Endometrial microvascular endothelial cells (primary cell): ENCODE measurements around the gene DRICH1. TPM values are rescaled to one million over a fixed set of nuclear protein-coding genes. Genes with fewer than 3 reads are reported as not detected.
"Not testable (repeated sequence)": the region's sequence is repeated elsewhere in the genome, so short reads cannot be mapped to it uniquely, and the experiment has no call there.

Experiments used
- in situ Hi-C: cut with HindIII; loops from 2 replicates; pipeline ENCODE4 v1.10.0; 2017; ENCODE audit warnings: low sequenced_read_pairs, low pct_unique_long_range_greater_than_20kb; ENCODE audit errors: inconsistent ontology term
- total RNA-seq: library from RNA; depleted of rRNA; stranded (reverse); fragments of >200 nt; gene quantifications from one replicate; pipeline ENCODE4 v1.2.3, GENCODE V29; 2015; ENCODE audit errors: inconsistent ontology term

The DRICH1 gene
- total RNA-seq, 1 donor from 2014 or later: not detected

GRCh38 chr22:23575601-23576000 is 56.5 kb downstream of the DRICH1 start:
- in situ Hi-C loops: loop anchor here (25.0 kb wide), 1 partner anchor 1862 kb away; no protein-coding TSS in a partner anchor

DNA sequence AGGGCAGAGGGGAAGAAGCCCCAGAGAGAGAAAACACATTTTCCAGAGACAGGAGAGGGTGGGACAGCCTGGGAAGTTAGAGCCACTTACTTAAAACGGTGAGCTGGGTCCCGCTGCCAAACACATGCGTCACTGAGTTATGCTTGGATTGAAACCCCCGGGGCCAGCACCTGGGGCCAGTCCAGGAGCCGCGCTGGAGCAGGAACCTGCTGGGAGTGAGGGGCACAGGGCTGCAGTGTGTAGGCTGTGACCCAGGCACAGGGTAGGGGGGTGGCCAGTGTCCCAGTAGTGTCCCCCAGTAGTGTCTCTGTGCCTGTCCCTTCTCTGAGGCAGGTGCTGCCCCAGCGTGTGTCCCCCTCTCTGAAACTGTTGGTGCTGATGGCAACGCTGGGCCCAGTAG is 57.2 kb downstream of the DRICH1 start:
- in situ Hi-C loops: loop anchor here (25.0 kb wide), 1 partner anchor 1862 kb away; no protein-coding TSS in a partner anchor

- in situ Hi-C loops: no loop called here
Observed at GRCh38 chr22:23574371-23574811, 57.7 kb downstream of the DRICH1 start.

- in situ Hi-C loops: not testable (repeated sequence)
Observed at GRCh38 chr22:23573701-23574235, 58.4 kb downstream of the DRICH1 start.

GRCh38 chr22:23573106-23573505 is 59.0 kb downstream of the DRICH1 start:
- in situ Hi-C loops: not testable (repeated sequence)

- in situ Hi-C loops: no loop called here
Observed at GRCh38 chr22:23571486-23571885, 60.6 kb downstream of the DRICH1 start.

DNA sequence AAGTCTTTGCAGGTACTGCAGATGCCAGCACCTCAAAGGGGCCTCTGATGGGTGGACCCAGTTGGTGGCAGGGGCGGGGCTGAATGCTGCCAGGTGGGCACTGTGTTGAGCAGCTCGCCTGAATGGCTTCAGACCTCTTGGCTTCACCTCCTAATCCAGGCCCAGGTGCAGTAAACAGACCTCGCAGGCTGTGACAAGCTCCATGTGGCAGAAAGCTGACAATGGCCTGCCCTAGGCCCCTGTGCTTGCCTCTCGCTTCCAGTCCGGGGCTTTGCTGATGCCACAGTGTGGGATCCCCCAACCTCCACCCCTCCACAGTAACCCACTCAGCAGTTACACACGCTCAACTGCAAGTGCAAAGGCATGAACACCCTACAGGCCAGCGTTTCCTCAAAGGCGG is 61.4 kb downstream of the DRICH1 start:
- in situ Hi-C loops: no loop called here

DNA sequence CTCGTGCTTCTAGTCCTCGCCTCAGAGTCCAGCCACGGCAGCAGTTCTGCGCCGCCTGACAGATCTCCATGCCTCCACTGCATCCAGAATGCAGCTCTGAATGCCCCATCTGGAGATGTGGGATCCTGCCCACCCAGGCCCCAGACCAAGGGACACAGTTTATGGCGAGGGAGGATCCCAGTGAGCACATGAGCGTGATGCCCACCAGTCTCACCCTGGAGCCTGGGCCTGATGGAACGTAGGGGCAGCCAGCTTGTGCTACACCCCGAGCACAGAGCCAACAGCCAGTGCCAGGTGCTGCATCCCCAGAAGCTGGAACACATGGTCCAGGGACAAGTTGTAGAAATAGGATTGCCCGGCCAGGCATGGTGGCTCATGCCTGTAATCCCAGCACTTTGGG is 62.4 kb downstream of the DRICH1 start:
- in situ Hi-C loops: no loop called here

GRCh38 chr22:23569291-23569690 is 62.8 kb downstream of the DRICH1 start:
- in situ Hi-C loops: no loop called here

GRCh38 chr22:23566705-23567475 is 65.2 kb downstream of the DRICH1 start:
- in situ Hi-C loops: no loop called here

GRCh38 chr22:23565915-23566704 is 66.0 kb downstream of the DRICH1 start:
- in situ Hi-C loops: no loop called here

- in situ Hi-C loops: no loop called here
Observed at GRCh38 chr22:23565305-23565914, 66.7 kb downstream of the DRICH1 start.

GRCh38 chr22:23564276-23564675 is 67.8 kb downstream of the DRICH1 start:
- in situ Hi-C loops: no loop called here

DNA sequence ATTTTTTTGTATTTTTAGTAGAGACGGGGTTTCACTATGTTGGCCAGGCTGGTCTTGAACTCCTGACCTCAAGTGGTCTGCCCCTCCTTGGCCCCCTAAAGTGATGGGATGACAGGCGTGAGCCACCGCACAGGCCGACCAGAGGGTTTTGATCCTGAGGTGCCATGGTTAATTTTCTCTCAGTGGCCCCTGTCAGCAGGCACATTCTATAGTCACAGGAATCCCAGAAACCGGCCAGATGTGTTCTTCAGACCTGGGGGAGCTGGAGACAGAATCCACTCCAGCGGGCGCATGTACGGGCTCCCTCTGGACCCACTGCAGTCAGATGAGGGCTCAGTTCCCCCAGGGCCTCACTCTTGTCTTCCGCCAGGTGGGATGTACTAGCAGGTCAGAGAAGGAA is 69.0 kb downstream of the DRICH1 start:
- in situ Hi-C loops: no loop called here

DNA sequence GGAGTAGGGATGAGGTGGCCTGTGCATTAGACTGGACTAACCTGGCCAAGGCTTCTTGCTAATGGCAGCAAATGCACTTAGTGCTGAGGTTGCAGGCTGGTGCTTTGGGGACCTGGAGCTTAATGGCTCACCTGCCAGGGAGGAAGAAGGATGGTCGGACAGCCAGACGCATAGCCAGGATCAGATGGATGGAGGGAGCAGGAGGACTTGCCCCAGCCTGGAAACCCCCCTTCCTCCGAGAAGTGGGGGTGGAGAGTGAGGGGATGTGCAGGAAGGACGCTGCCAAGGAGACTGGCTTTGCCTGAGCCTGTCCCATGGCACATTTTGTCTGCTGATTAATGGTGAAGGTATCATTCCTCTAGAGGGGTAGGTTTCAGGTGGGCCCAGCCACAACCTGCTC is 69.9 kb downstream of the DRICH1 start:
- in situ Hi-C loops: no loop called here

- in situ Hi-C loops: not testable (repeated sequence)
Observed at GRCh38 chr22:23561025-23561510, 71.1 kb downstream of the DRICH1 start.

- in situ Hi-C loops: not testable (repeated sequence)
Observed at GRCh38 chr22:23560215-23560614, 71.9 kb downstream of the DRICH1 start.
